Activated naive CD8-positive, alpha-beta T cell treated with anti-CD3 and anti-CD28 coated beads, Interleukin-2, amount 10 ng/mL, durations not matched to agents 7 days and 5 days (primary cell): ENCODE results near the gene KRT80. TPM values are rescaled to one million over a fixed set of nuclear protein-coding genes. Genes with fewer than 3 reads are reported as not detected.
A peak's percentile ranks its signal among the peaks of the same experiment; 100 is the strongest.

Experiments used
- ATAC-seq: fragments of 150-1000 bp; cut with Tn5 transposase; one replicate; pipeline ENCODE4 v1.10.0; 2021; ENCODE audit warnings: low read depth, moderate library complexity
- POLR2A ChIA-PET: fragments of 350-600 bp; sonication (Branson Sonifier 250); formaldehyde crosslinking; loops from one replicate; lab custom pipeline; 2021; ENCODE audit warnings: antibody characterized with exemption; lab: Charles Lee
- DNase-seq: peaks from one replicate; pipeline ENCODE4 v3.0.0; 2021
- H3K27ac Mint-ChIP-seq: one replicate; pipeline ENCODE4 v1.8.0; 2022; ENCODE audit warnings: mild to moderate bottlenecking, mixed read lengths
- H3K27me3 Mint-ChIP-seq: one replicate; pipeline ENCODE4 v1.8.0; 2022; ENCODE audit warnings: mild to moderate bottlenecking, moderate library complexity, mixed read lengths
- H3K36me3 Mint-ChIP-seq: one replicate; pipeline ENCODE4 v1.8.0; 2021; ENCODE audit warnings: mild to moderate bottlenecking, mixed read lengths
- H3K4me1 Mint-ChIP-seq: one replicate; pipeline ENCODE4 v1.8.0; 2021; ENCODE audit warnings: mixed read lengths
- H3K4me3 Mint-ChIP-seq: one replicate; pipeline ENCODE4 v1.8.0; 2022; ENCODE audit warnings: mild to moderate bottlenecking, moderate library complexity, mixed read lengths
- H3K9me3 Mint-ChIP-seq: one replicate; pipeline ENCODE4 v1.8.0; 2021; ENCODE audit warnings: mixed read lengths
- total RNA-seq, 2 experiments: library from RNA; stranded (reverse); gene quantifications; one replicate each; pipeline ENCODE4 v1.2.3, GENCODE V29; 2021

Gene KRT80
- total RNA-seq, 2 experiments from 2014 or later: not detected

GRCh38 chr12:52222692-52223091, 30.9 kb upstream of the KRT80 start:
- POLR2A ChIA-PET: no interaction called here
- DNase-seq (no peak), ATAC-seq (no peak)
- Mint-ChIP-seq H3K9me3 (no peaks in the 10 kb centered on the region), H3K27me3 (peaks cover 67% of the 10 kb centered on the region), H3K27ac (no peak overlapping the region), H3K4me3 (no peak overlapping the region), H3K36me3 (no peaks in the 10 kb centered on the region), H3K4me1 (peaks cover 6% of the 10 kb centered on the region)

GRCh38 chr12:52221912-52222457, 30.2 kb upstream of the KRT80 start:
- Mint-ChIP-seq H3K4me1 (peaks cover 6% of the 10 kb centered on the region), H3K27ac (no peak overlapping the region), H3K27me3 (peaks cover 61% of the 10 kb centered on the region), H3K9me3 (no peaks in the 10 kb centered on the region), H3K4me3 (no peak overlapping the region), H3K36me3 (no peaks in the 10 kb centered on the region)
- POLR2A ChIA-PET: no interaction called here
- DNase-seq (peak; percentile 79), ATAC-seq (peak; percentile 88)

- no peak overlapping the region for H3K4me3 Mint-ChIP-seq
- H3K27ac Mint-ChIP-seq: no peak overlapping the region
- peaks cover 6% of the 10 kb centered on the region for H3K4me1 Mint-ChIP-seq
- peaks cover 54% of the 10 kb centered on the region for H3K27me3 Mint-ChIP-seq
- DNase-seq (no peak), ATAC-seq (no peak)
- no peaks in the 10 kb centered on the region for H3K36me3 Mint-ChIP-seq
- POLR2A ChIA-PET: no interaction called here
- no peaks in the 10 kb centered on the region for H3K9me3 Mint-ChIP-seq
Measured at GRCh38 chr12:52221070-52221781, 29.4 kb upstream of the KRT80 start.

- Mint-ChIP-seq H3K4me3 (no peak overlapping the region), H3K27me3 (peaks cover 51% of the 10 kb centered on the region)
- POLR2A ChIA-PET: no interaction called here
Measured at GRCh38 chr12:52220477-52220876, 28.7 kb upstream of the KRT80 start.

GRCh38 chr12:52218001-52218400, 26.2 kb upstream of the KRT80 start:
- ATAC-seq (no peak), DNase-seq (no peak)
- no peaks in the 10 kb centered on the region for H3K36me3 Mint-ChIP-seq
- H3K9me3 Mint-ChIP-seq: no peaks in the 10 kb centered on the region
- peaks cover 40% of the 10 kb centered on the region for H3K27me3 Mint-ChIP-seq
- POLR2A ChIA-PET: interaction anchor here (1.0 kb wide), 1 partner anchor 26 kb away, joined by 3 read pairs; no protein-coding TSS in a partner anchor
- H3K27ac Mint-ChIP-seq: no peak overlapping the region
- H3K4me1 Mint-ChIP-seq: peaks cover 6% of the 10 kb centered on the region
- H3K4me3 Mint-ChIP-seq: no peak overlapping the region

More at GRCh38 chr12:52220477-52220876, 28.7 kb upstream of the KRT80 start:
- DNase-seq: no peak
- Mint-ChIP-seq H3K9me3 (no peaks in the 10 kb centered on the region), H3K36me3 (no peaks in the 10 kb centered on the region), H3K4me1 (peaks cover 6% of the 10 kb centered on the region), H3K27ac (no peak overlapping the region)
- no peak for ATAC-seq

- peak; percentile 18 for DNase-seq
- Mint-ChIP-seq H3K36me3 (no peaks in the 10 kb centered on the region), H3K9me3 (no peaks in the 10 kb centered on the region), H3K4me1 (peaks cover 4% of the 10 kb centered on the region), H3K27ac (no peak overlapping the region), H3K4me3 (no peak overlapping the region), H3K27me3 (peaks cover 41% of the 10 kb centered on the region)
- POLR2A ChIA-PET: interaction anchor here (1.0 to 1.2 kb wide), 2 partner anchors 12 to 27 kb away, joined by 3 read pairs; no protein-coding TSS in a partner anchor
- no peak for ATAC-seq
Measured at GRCh38 chr12:52217223-52217622, 25.4 kb upstream of the KRT80 start.

GRCh38 chr12:52216807-52217206, 25.0 kb upstream of the KRT80 start:
- ATAC-seq: no peak
- no peak overlapping the region for H3K4me3 Mint-ChIP-seq
- no peaks in the 10 kb centered on the region for H3K36me3 Mint-ChIP-seq
- DNase-seq: no peak
- H3K27me3 Mint-ChIP-seq: peaks cover 37% of the 10 kb centered on the region
- H3K27ac Mint-ChIP-seq: no peak overlapping the region
- H3K4me1 Mint-ChIP-seq: peaks cover under 1% of the 10 kb centered on the region
- H3K9me3 Mint-ChIP-seq: no peaks in the 10 kb centered on the region
- POLR2A ChIA-PET: interaction anchor here (1.0 to 1.2 kb wide), 2 partner anchors 13 to 27 kb away, joined by 3 read pairs; no protein-coding TSS in a partner anchor

GRCh38 chr12:52216100-52216499, 24.3 kb upstream of the KRT80 start:
- Mint-ChIP-seq H3K9me3 (no peaks in the 10 kb centered on the region), H3K4me3 (no peak overlapping the region), H3K27me3 (peaks cover 33% of the 10 kb centered on the region), H3K36me3 (no peaks in the 10 kb centered on the region), H3K4me1 (no peaks in the 10 kb centered on the region), H3K27ac (no peak overlapping the region)
- ATAC-seq (no peak), DNase-seq (no peak)
- POLR2A ChIA-PET: interaction anchor here (1.2 kb wide), 1 partner anchor 13 kb away, joined by 3 read pairs; no protein-coding TSS in a partner anchor

GRCh38 chr12:52215587-52216031, 23.8 kb upstream of the KRT80 start:
- H3K9me3 Mint-ChIP-seq: no peaks in the 10 kb centered on the region
- DNase-seq (peak; percentile 16), ATAC-seq (no peak)
- H3K27me3 Mint-ChIP-seq: peaks cover 28% of the 10 kb centered on the region
- H3K36me3 Mint-ChIP-seq: no peaks in the 10 kb centered on the region
- H3K4me1 Mint-ChIP-seq: no peaks in the 10 kb centered on the region
- no peak overlapping the region for H3K4me3 Mint-ChIP-seq
- POLR2A ChIA-PET: no interaction called here
- H3K27ac Mint-ChIP-seq: no peak overlapping the region

- POLR2A ChIA-PET: no interaction called here
Measured at GRCh38 chr12:52214421-52214802, 22.6 kb upstream of the KRT80 start.

GRCh38 chr12:52213564-52214420, 22.0 kb upstream of the KRT80 start:
- Mint-ChIP-seq H3K4me1 (no peaks in the 10 kb centered on the region), H3K4me3 (no peak overlapping the region), H3K36me3 (no peaks in the 10 kb centered on the region), H3K9me3 (no peaks in the 10 kb centered on the region), H3K27me3 (peaks cover 19% of the 10 kb centered on the region), H3K27ac (peak overlapping the region; percentile 26)
- POLR2A ChIA-PET: no interaction called here
- ATAC-seq (peak; percentile 79), DNase-seq (peak; percentile 84)

More at GRCh38 chr12:52214421-52214802, 22.6 kb upstream of the KRT80 start:
- H3K36me3 Mint-ChIP-seq: no peaks in the 10 kb centered on the region
- no peak overlapping the region for H3K4me3 Mint-ChIP-seq
- peaks cover 19% of the 10 kb centered on the region for H3K27me3 Mint-ChIP-seq
- peak; percentile 47 for DNase-seq
- H3K27ac Mint-ChIP-seq: no peak overlapping the region
- H3K4me1 Mint-ChIP-seq: no peaks in the 10 kb centered on the region
- H3K9me3 Mint-ChIP-seq: no peaks in the 10 kb centered on the region
- no peak for ATAC-seq

- H3K27me3 Mint-ChIP-seq: peaks cover 21% of the 10 kb centered on the region
- no peak overlapping the region for H3K4me3 Mint-ChIP-seq
- no peaks in the 10 kb centered on the region for H3K4me1 Mint-ChIP-seq
- H3K36me3 Mint-ChIP-seq: no peaks in the 10 kb centered on the region
- POLR2A ChIA-PET: no interaction called here
- ATAC-seq: no peak
- peak; percentile 23 for DNase-seq
- H3K9me3 Mint-ChIP-seq: no peaks in the 10 kb centered on the region
- peak overlapping the region; percentile 26 for H3K27ac Mint-ChIP-seq
Measured at GRCh38 chr12:52212701-52213563, 21.1 kb upstream of the KRT80 start.
